ENCODE measurements around the gene HDGFL2. TPM values are rescaled to one million over a fixed set of nuclear protein-coding genes. Genes with fewer than 3 reads are reported as not detected.
A peak's percentile ranks its signal among the peaks of the same experiment; 100 is the strongest.

Gene HDGFL2
- total RNA-seq, 1 donor from 2014 or later = 79.8 TPM

- Histone ChIP-seq H3K4me1 (ENCODE audit: insufficient read depth, low read length) (peaks cover 21% of the 10 kb centered on the region), H3K27me3 (ENCODE audit: insufficient read depth, low read length) (no peaks in the 10 kb centered on the region), H3K79me2 (ENCODE audit: insufficient read depth, low read length) (peaks cover 33% of the 10 kb centered on the region), H2AFZ (ENCODE audit: low read depth, low read length) (peak overlapping the region; percentile 28), H3K9ac (ENCODE audit: low read length) (peak overlapping the region; percentile 97), H4K20me1 (ENCODE audit: insufficient read depth, low read length) (peaks cover 28% of the 10 kb centered on the region), H3K4me3 (ENCODE audit: insufficient read depth, low read depth, low read length) (peak overlapping the region; percentile 90), H3K27ac (ENCODE audit: low read depth, low read length) (peak overlapping the region; percentile 81), H3K4me2 (ENCODE audit: low read length) (peak overlapping the region; percentile 98), H3K36me3 (ENCODE audit: insufficient read depth, low read length) (peaks cover 2% of the 10 kb centered on the region), H3K9me3 (ENCODE audit: insufficient read depth, low read depth, low read length) (no peaks in the 10 kb centered on the region)
- H3K9me3 Mint-ChIP-seq (ENCODE audit: unreplicated experiment) = no peaks in the 10 kb centered on the region
- FAIRE-seq (peak; percentile 47), DNase-seq (ENCODE audit: low read depth) (peak; percentile 63)
- TF ChIP-seq CTCF (IDR thresholded peaks at IDR 0.05; ENCODE audit: insufficient read depth, low read depth, low read length) (no peak), EZH2 (IDR thresholded peaks at IDR 0.05; ENCODE audit: insufficient read depth, low read length) (no peak)
- no peaks in the 10 kb centered on the region for H3K27me3 Mint-ChIP-seq (ENCODE audit: low read depth, unreplicated experiment)
- peak overlapping the region; percentile 98 for H3K4me3 Mint-ChIP-seq (ENCODE audit: unreplicated experiment)
- peak overlapping the region; percentile 84 for H3K27ac Mint-ChIP-seq (ENCODE audit: unreplicated experiment)
- peaks cover 2% of the 10 kb centered on the region for H3K36me3 Mint-ChIP-seq (ENCODE audit: low read depth, unreplicated experiment)
- peaks cover 15% of the 10 kb centered on the region for H3K4me1 Mint-ChIP-seq (ENCODE audit: low read depth, unreplicated experiment)
Measured at GRCh38 chr19:4456476-4456842, 15.6 kb upstream of the HDGFL2 start.

- DNase-seq (ENCODE audit: low read depth) = peak; percentile 25
- peak overlapping the region; percentile 87 for H3K27ac ChIP-seq (ENCODE audit: low read depth, low read length)
Measured at GRCh38 chr19:4456843-4457653, 15.0 kb upstream of the HDGFL2 start.

More at GRCh38 chr19:4456843-4457653, 15.0 kb upstream of the HDGFL2 start:
- Mint-ChIP-seq H3K36me3 (ENCODE audit: low read depth, unreplicated experiment) (peaks cover 2% of the 10 kb centered on the region), H3K27me3 (ENCODE audit: low read depth, unreplicated experiment) (no peaks in the 10 kb centered on the region), H3K9me3 (ENCODE audit: unreplicated experiment) (no peaks in the 10 kb centered on the region), H3K4me1 (ENCODE audit: low read depth, unreplicated experiment) (peaks cover 15% of the 10 kb centered on the region), H3K27ac (ENCODE audit: unreplicated experiment) (peak overlapping the region; percentile 84), H3K4me3 (ENCODE audit: unreplicated experiment) (peak overlapping the region; percentile 98)
- Histone ChIP-seq H3K4me1 (ENCODE audit: insufficient read depth, low read length) (peaks cover 21% of the 10 kb centered on the region), H3K4me2 (ENCODE audit: low read length) (peak overlapping the region; percentile 98), H3K4me3 (ENCODE audit: insufficient read depth, low read depth, low read length) (peak overlapping the region; percentile 90), H3K9ac (ENCODE audit: low read length) (peak overlapping the region; percentile 97), H2AFZ (ENCODE audit: low read depth, low read length) (peak overlapping the region; percentile 28), H3K27me3 (ENCODE audit: insufficient read depth, low read length) (no peaks in the 10 kb centered on the region), H3K79me2 (ENCODE audit: insufficient read depth, low read length) (peaks cover 33% of the 10 kb centered on the region), H4K20me1 (ENCODE audit: insufficient read depth, low read length) (peaks cover 28% of the 10 kb centered on the region), H3K36me3 (ENCODE audit: insufficient read depth, low read length) (peaks cover 2% of the 10 kb centered on the region), H3K9me3 (ENCODE audit: insufficient read depth, low read depth, low read length) (no peaks in the 10 kb centered on the region)
- FAIRE-seq = no peak
- TF ChIP-seq CTCF (IDR thresholded peaks at IDR 0.05; ENCODE audit: insufficient read depth, low read depth, low read length) (no peak), EZH2 (IDR thresholded peaks at IDR 0.05; ENCODE audit: insufficient read depth, low read length) (no peak)
